Measurements from ENCODE around the gene ZBTB49. TPM values are rescaled to one million over a fixed set of nuclear protein-coding genes. Genes with fewer than 3 reads are reported as not detected.

The ZBTB49 gene
- total RNA-seq, 1 donor from 2014 or later = 4.8 TPM

- Mint-ChIP-seq H3K36me3 (ENCODE audit: unreplicated experiment) (no peaks in the 10 kb centered on the region), H3K4me3 (ENCODE audit: unreplicated experiment) (no peak overlapping the region), H3K27me3 (ENCODE audit: unreplicated experiment) (peaks cover 4% of the 10 kb centered on the region), H3K9me3 (ENCODE audit: unreplicated experiment) (peaks cover 4% of the 10 kb centered on the region), H3K27ac (ENCODE audit: unreplicated experiment) (no peak overlapping the region), H3K4me1 (ENCODE audit: low read depth, unreplicated experiment) (no peaks in the 10 kb centered on the region)
- TF ChIP-seq CTCF (IDR thresholded peaks at IDR 0.05; ENCODE audit: partially characterized antibody, unreplicated experiment) = peak; percentile 61
- DNase-seq = peak; percentile 74
Measured at GRCh38 chr4:4334798-4335520, 44.9 kb downstream of the ZBTB49 start.

GRCh38 chr4:4338210-4339001 lies 48.4 kb downstream of the ZBTB49 start:
- no peak overlapping the region for H3K27ac Mint-ChIP-seq (ENCODE audit: unreplicated experiment)
- H3K36me3 Mint-ChIP-seq (ENCODE audit: unreplicated experiment) = no peaks in the 10 kb centered on the region
- no peak for DNase-seq
- peaks cover 4% of the 10 kb centered on the region for H3K9me3 Mint-ChIP-seq (ENCODE audit: unreplicated experiment)
- no peak overlapping the region for H3K4me3 Mint-ChIP-seq (ENCODE audit: unreplicated experiment)
- no peak for TF ChIP-seq CTCF (IDR thresholded peaks at IDR 0.05; ENCODE audit: partially characterized antibody, unreplicated experiment)
- H3K4me1 Mint-ChIP-seq (ENCODE audit: low read depth, unreplicated experiment) = no peaks in the 10 kb centered on the region
- peaks cover 4% of the 10 kb centered on the region for H3K27me3 Mint-ChIP-seq (ENCODE audit: unreplicated experiment)

GRCh38 chr4:4339504-4340085 lies 49.5 kb downstream of the ZBTB49 start:
- H3K9me3 Mint-ChIP-seq (ENCODE audit: unreplicated experiment) = peaks cover 6% of the 10 kb centered on the region
- H3K36me3 Mint-ChIP-seq (ENCODE audit: unreplicated experiment) = no peaks in the 10 kb centered on the region
- H3K27ac Mint-ChIP-seq (ENCODE audit: unreplicated experiment) = no peak overlapping the region
- no peak overlapping the region for H3K4me3 Mint-ChIP-seq (ENCODE audit: unreplicated experiment)
- no peaks in the 10 kb centered on the region for H3K4me1 Mint-ChIP-seq (ENCODE audit: low read depth, unreplicated experiment)
- no peak for TF ChIP-seq CTCF (IDR thresholded peaks at IDR 0.05; ENCODE audit: partially characterized antibody, unreplicated experiment)
- DNase-seq = no peak
- H3K27me3 Mint-ChIP-seq (ENCODE audit: unreplicated experiment) = peaks cover 4% of the 10 kb centered on the region

GRCh38 chr4:4341861-4342650 lies 52.0 kb downstream of the ZBTB49 start:
- no peaks in the 10 kb centered on the region for H3K4me1 Mint-ChIP-seq (ENCODE audit: low read depth, unreplicated experiment)
- no peak for DNase-seq
- no peaks in the 10 kb centered on the region for H3K27me3 Mint-ChIP-seq (ENCODE audit: unreplicated experiment)
- no peaks in the 10 kb centered on the region for H3K36me3 Mint-ChIP-seq (ENCODE audit: unreplicated experiment)
- no peak for TF ChIP-seq CTCF (IDR thresholded peaks at IDR 0.05; ENCODE audit: partially characterized antibody, unreplicated experiment)
- H3K4me3 Mint-ChIP-seq (ENCODE audit: unreplicated experiment) = no peak overlapping the region
- no peak overlapping the region for H3K27ac Mint-ChIP-seq (ENCODE audit: unreplicated experiment)
- peaks cover 2% of the 10 kb centered on the region for H3K9me3 Mint-ChIP-seq (ENCODE audit: unreplicated experiment)

All from glutamatergic neuron (in vitro differentiated cells).